Neutrophil (primary cell): ENCODE data around the gene MAST4.

Experiments used
- H3K27ac ChIP-seq: fragments of 200-600 bp; sonication (generic); 2 replicates; pipeline ENCODE4 v1.5.1; 2016; ENCODE audit warnings: mild to moderate bottlenecking, moderate library complexity
- H3K27me3 ChIP-seq: fragments of 200-600 bp; sonication (generic); 2 replicates; pipeline ENCODE4 v1.6.0; 2016; ENCODE audit warnings: mild to moderate bottlenecking
- H3K36me3 ChIP-seq: fragments of 200-600 bp; sonication (generic); 2 replicates; pipeline ENCODE4 v1.5.1; 2017
- H3K4me1 ChIP-seq, 2 experiments: fragments of 200-600 bp in 1 of 2; sonication (generic) in 1 of 2; 1 replicate in 1 of 2; 2 replicates in 1 of 2; pipeline versions ENCODE4 v1.5.1 to v1.6.1; 2013 to 2016; ENCODE audit warnings: low read depth in 1 of 2, low read length in 1 of 2, mild to moderate bottlenecking in 1 of 2, moderate library complexity in 1 of 2; ENCODE audit not compliant: control insufficient read depth in 1 of 2, insufficient read depth in 1 of 2
- H3K4me3 ChIP-seq, 2 experiments: fragments of 200-600 bp in 1 of 2; sonication (generic) in 1 of 2; 1 replicate in 1 of 2; 2 replicates in 1 of 2; pipeline ENCODE4 v1.5.1; 2013 to 2016; ENCODE audit warnings: low read depth in 1 of 2, low read length in 1 of 2, mild to moderate bottlenecking in 1 of 2, moderate library complexity in 1 of 2
- H3K9me3 ChIP-seq: fragments of 200-600 bp; sonication (generic); 2 replicates; pipeline ENCODE4 v1.5.1; 2016
- CTCF ChIP-seq: fragments of 200-600 bp; sonication (generic); IDR thresholded peaks from 2 replicates; pipeline ENCODE4 v1.5.1; 2016; ENCODE audit warnings: antibody characterized with exemption

The MAST4 gene

GRCh38 chr5:67144183-67144639, 548.0 kb downstream of the MAST4 start:
- TF ChIP-seq CTCF, result no peak
- Histone ChIP-seq H3K27me3 (no peaks in the 10 kb centered on the region), H3K9me3 (no peaks in the 10 kb centered on the region), H3K36me3 (no peaks in the 10 kb centered on the region), H3K27ac (no peak overlapping the region), H3K4me1 (no peaks in the 10 kb centered on the region), H3K4me3 (no peak overlapping the region)

- no peak overlapping the region for H3K4me3 ChIP-seq
Measured at GRCh38 chr5:67146574-67146973, 550.4 kb downstream of the MAST4 start.

GRCh38 chr5:67146981-67147380, 550.8 kb downstream of the MAST4 start:
- Histone ChIP-seq H3K4me3 (no peak overlapping the region), H3K9me3 (no peaks in the 10 kb centered on the region), H3K27me3 (no peaks in the 10 kb centered on the region), H3K36me3 (no peaks in the 10 kb centered on the region), H3K27ac (no peak overlapping the region), H3K4me1 (no peaks in the 10 kb centered on the region)
- TF ChIP-seq CTCF, result no peak

More at GRCh38 chr5:67146574-67146973, 550.4 kb downstream of the MAST4 start:
- Histone ChIP-seq H3K27ac (no peak overlapping the region), H3K36me3 (no peaks in the 10 kb centered on the region), H3K4me1 (no peaks in the 10 kb centered on the region), H3K27me3 (no peaks in the 10 kb centered on the region), H3K9me3 (no peaks in the 10 kb centered on the region)
- no peak for TF ChIP-seq CTCF

- H3K9me3 ChIP-seq, result no peaks in the 10 kb centered on the region
- no peaks in the 10 kb centered on the region for H3K4me1 ChIP-seq
- H3K27me3 ChIP-seq, result no peaks in the 10 kb centered on the region
- no peak overlapping the region for H3K27ac ChIP-seq
- H3K4me3 ChIP-seq, result no peak overlapping the region
- no peak for TF ChIP-seq CTCF
- H3K36me3 ChIP-seq, result no peaks in the 10 kb centered on the region
Measured at GRCh38 chr5:67147760-67148159, 551.6 kb downstream of the MAST4 start.

- Histone ChIP-seq H3K9me3 (no peaks in the 10 kb centered on the region), H3K4me1 (no peaks in the 10 kb centered on the region), H3K27ac (no peak overlapping the region), H3K27me3 (no peaks in the 10 kb centered on the region), H3K36me3 (no peaks in the 10 kb centered on the region), H3K4me3 (no peak overlapping the region)
- no peak for TF ChIP-seq CTCF
Measured at GRCh38 chr5:67149057-67149950, 553.1 kb downstream of the MAST4 start.
